Measurements from ENCODE around the gene ERICH4. TPM values are rescaled to one million over a fixed set of nuclear protein-coding genes. Genes with fewer than 3 reads are reported as not detected.

Gene ERICH4
- total and polyA plus RNA-seq, 9 of the 15 experiments (the other 6 are each of a cell fraction or from before 2014, with no cell fraction given), result not detected

DNA sequence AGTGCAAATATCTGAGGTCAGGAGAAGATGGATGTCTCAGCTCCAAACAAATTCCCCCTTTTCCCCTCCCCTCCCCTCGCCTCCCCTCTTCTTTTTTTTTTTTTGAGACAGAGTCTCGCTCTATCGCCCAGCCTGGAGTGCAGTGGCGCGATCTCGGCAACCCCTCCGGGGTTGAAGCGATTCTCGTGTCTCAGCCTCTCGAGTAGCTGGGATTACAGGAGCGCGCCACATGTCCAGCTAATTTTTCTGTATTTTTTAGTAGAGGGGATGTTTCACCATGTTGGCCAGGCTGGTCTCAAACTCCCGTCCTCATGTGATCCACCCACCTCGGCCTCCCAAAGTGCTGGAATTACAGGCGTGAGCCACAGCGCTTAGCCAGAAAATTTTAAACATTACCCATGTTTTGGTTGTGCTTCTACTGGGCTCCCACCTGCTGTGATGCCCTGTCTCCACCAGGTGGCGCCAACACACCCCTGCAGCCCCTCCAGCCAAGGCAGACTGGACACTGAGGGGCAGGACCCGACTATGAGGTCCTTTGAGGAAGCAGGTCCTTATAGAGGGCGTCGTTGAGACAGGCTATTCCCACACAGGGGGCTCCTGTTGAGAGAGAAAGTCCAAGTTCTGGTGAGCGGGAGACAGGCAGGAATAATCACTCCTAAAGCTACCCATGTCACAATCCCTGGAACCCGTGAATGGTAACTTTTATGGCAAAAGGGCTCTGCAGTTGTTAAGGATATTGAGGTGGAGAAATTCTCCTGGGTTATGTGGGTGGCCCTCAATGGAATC is 6.3 kb downstream of the ERICH4 start (continued):
- TF ChIP-seq KLF6 (CRISPR knock-in tag; IDR thresholded peaks at IDR 0.05; ENCODE audit: borderline replicate concordance) (no peak), SMAD2 (IDR thresholded peaks at IDR 0.05; ENCODE audit: low read depth, low read length) (no peak), SMARCA5 (IDR thresholded peaks at IDR 0.05) (no peak), GABPB1 (CRISPR knock-in tag; IDR thresholded peaks at IDR 0.05) (no peak), PPARD (CRISPR knock-in tag; IDR thresholded peaks at IDR 0.05) (no peak), ZFP36 (IDR thresholded peaks at IDR 0.05; ENCODE audit: low read depth, low read length, partially characterized antibody) (peak; percentile 19), XRCC5 (IDR thresholded peaks at IDR 0.05; ENCODE audit: low read depth, low read length) (peak; percentile 71), HEY1 (CRISPR knock-in tag; IDR thresholded peaks at IDR 0.05; ENCODE audit: borderline replicate concordance) (no peak), TBP (optimal IDR thresholded peaks at IDR 0.05; ENCODE audit: low read depth, low read length) (peak; percentile 64), RHOXF2B (CRISPR knock-in tag; conservative IDR thresholded peaks at IDR 0.05) (no peak), GTF2E2 (tag; IDR thresholded peaks at IDR 0.05) (no peak), RB1 (IDR thresholded peaks at IDR 0.05; ENCODE audit: low read depth) (peak; percentile 67; the same call in 1 of the 2 replicates), ZNF589 (CRISPR knock-in tag; IDR thresholded peaks at IDR 0.05; ENCODE audit: low read depth) (no peak), PTTG1 (tag; IDR thresholded peaks at IDR 0.05; ENCODE audit: low read depth) (no peak), ZNF583 (CRISPR knock-in tag; IDR thresholded peaks at IDR 0.05) (no peak), CREM (IDR thresholded peaks at IDR 0.05; ENCODE audit: low read depth) (peak; percentile 44; the same call in 1 of the 2 replicates), SMC3 (conservative IDR thresholded peaks at IDR 0.05; ENCODE audit: insufficient read depth, low read depth, low read length) (peak; percentile 98), TCF7 (IDR thresholded peaks at IDR 0.05; ENCODE audit: borderline replicate concordance) (no peak), STAG1 (CRISPR knock-in tag; IDR thresholded peaks at IDR 0.05; ENCODE audit: borderline replicate concordance) (peak; percentile 69; the same call in 1 of the 2 replicates), CREB1 (IDR thresholded peaks at IDR 0.05) (peak; percentile 14; the same call in 1 of the 2 replicates), CREB1 (CRISPR knock-in tag; IDR thresholded peaks at IDR 0.05) (no peak), ZNF79 (CRISPR knock-in tag; IDR thresholded peaks at IDR 0.05; ENCODE audit: low read depth) (no peak)
- TF ChIP-seq, protein P1, sequence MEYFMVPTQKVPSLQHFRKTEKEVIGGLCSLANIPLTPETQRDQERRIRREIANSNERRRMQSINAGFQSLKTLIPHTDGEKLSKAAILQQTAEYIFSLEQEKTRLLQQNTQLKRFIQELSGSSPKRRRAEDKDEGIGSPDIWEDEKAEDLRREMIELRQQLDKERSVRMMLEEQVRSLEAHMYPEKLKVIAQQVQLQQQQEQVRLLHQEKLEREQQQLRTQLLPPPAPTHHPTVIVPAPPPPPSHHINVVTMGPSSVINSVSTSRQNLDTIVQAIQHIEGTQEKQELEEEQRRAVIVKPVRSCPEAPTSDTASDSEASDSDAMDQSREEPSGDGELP (CRISPR knock-in tag; IDR thresholded peaks at IDR 0.05; ENCODE audit: borderline replicate concordance), result peak; percentile 49; the same call in 1 of the 2 replicates
- TF ChIP-seq, protein P2, sequence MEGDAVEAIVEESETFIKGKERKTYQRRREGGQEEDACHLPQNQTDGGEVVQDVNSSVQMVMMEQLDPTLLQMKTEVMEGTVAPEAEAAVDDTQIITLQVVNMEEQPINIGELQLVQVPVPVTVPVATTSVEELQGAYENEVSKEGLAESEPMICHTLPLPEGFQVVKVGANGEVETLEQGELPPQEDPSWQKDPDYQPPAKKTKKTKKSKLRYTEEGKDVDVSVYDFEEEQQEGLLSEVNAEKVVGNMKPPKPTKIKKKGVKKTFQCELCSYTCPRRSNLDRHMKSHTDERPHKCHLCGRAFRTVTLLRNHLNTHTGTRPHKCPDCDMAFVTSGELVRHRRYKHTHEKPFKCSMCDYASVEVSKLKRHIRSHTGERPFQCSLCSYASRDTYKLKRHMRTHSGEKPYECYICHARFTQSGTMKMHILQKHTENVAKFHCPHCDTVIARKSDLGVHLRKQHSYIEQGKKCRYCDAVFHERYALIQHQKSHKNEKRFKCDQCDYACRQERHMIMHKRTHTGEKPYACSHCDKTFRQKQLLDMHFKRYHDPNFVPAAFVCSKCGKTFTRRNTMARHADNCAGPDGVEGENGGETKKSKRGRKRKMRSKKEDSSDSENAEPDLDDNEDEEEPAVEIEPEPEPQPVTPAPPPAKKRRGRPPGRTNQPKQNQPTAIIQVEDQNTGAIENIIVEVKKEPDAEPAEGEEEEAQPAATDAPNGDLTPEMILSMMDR (IDR thresholded peaks at IDR 0.05 in 2 of 3, conservative IDR thresholded peaks at IDR 0.05 in 1 of 3; ENCODE audit: insufficient read depth in 2 of 3, low read depth in 1 of 3, low read length in 3 of 3), result peak; percentile 96 to 97 (median 97)
- TF ChIP-seq, protein P3, sequence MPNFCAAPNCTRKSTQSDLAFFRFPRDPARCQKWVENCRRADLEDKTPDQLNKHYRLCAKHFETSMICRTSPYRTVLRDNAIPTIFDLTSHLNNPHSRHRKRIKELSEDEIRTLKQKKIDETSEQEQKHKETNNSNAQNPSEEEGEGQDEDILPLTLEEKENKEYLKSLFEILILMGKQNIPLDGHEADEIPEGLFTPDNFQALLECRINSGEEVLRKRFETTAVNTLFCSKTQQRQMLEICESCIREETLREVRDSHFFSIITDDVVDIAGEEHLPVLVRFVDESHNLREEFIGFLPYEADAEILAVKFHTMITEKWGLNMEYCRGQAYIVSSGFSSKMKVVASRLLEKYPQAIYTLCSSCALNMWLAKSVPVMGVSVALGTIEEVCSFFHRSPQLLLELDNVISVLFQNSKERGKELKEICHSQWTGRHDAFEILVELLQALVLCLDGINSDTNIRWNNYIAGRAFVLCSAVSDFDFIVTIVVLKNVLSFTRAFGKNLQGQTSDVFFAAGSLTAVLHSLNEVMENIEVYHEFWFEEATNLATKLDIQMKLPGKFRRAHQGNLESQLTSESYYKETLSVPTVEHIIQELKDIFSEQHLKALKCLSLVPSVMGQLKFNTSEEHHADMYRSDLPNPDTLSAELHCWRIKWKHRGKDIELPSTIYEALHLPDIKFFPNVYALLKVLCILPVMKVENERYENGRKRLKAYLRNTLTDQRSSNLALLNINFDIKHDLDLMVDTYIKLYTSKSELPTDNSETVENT (CRISPR knock-in tag; IDR thresholded peaks at IDR 0.05), result no peak
